ENCODE data around the gene GET3.

Gene GET3

DNA sequence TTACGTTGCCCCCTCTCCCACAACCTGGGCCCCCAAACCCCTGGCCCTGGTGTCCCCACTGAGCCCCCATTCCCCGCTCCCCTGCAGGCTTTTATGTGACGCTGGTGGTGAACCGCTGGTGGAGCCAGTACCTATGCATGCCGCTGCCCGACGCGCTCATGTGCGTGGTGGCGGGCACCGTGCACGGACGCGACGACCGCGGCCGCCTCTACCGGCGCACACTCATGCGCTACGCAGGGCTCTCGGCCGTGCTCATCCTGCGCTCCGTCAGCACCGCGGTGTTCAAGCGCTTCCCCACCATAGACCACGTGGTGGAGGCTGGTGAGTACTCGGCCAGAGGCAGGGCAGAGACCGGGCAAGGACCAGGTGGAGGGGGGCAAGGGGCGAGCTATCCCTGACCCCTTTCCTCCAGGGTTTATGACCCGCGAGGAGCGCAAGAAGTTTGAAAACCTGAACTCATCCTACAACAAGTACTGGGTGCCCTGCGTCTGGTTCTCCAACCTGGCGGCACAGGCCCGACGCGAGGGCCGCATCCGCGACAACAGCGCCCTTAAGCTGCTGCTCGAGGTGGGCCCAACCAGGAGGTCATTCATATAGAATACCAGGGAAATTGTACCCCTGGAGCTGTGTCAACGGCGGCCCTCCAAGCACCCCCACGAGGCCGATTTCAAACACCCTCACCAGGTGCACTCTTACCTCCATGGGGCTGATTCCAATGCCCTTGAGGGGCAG is 17.3 kb downstream of the GET3 start:
- no peak for DNase-seq

DNA sequence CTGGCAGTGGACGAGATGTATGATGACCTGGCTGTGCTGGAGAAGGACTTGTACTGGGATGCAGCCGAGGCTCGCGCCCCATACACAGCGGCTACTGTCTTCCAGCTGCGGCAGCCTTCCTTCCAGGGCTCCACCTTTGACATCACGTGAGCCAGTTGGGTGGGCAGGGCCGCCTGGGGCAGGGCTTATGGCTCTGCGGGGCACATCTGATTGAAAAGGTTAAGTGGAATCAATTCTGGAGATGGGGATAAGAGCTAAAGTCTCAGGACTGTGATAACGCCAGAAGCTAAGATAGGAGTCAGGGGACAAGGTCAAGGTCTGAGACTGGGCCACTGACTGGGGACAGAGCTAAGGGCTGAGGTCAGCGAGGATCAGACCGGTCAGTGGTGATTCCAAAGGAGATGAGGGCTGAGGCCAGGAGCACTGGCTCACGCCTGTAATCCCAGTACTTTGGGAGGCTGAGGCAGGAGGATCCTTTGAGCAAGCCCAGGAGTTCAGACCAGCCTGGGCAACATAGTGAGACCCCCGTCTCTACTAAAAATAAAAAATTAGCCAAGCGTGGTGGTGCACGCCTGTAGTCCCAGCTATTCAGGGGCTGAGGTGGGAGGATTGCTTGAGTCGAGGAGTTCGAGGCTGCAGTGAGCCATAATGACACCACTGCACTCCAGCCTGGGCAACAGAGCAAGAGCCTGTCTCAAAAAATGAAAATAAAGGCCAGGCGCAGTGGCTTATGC is 19.0 kb downstream of the GET3 start:
- no peak for DNase-seq

DNA sequence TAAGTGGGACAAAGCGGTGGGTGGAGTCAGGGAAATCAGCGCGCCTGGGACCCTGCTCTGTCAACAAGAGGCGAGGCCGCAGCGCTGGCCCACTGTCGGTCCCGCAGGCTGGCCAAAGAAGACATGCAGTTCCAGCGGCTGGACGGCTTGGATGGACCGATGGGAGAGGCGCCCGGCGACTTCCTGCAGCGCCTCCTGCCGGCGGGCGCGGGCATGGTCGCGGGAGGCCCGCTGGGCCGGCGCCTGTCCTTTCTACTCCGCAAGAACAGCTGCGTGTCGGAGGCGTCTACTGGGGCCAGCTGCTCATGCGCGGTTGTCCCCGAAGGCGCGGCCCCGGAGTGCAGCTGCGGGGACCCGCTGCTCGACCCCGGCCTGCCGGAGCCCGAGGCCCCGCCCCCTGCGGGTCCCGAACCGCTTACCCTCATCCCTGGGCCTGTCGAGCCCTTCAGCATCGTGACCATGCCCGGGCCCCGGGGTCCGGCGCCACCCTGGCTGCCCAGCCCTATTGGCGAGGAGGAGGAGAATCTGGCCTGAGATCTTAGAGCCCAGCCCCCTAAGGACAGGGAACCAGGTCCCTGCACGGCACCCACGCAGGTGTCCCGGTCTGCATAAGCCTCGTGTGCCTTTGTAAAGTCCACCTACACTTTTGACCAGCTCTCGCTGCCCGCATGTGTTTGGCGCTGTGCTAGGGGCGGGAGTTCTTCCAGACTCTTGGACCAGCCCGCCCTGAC is 20.4 kb downstream of the GET3 start:
- peak; percentile 67 for DNase-seq

DNA sequence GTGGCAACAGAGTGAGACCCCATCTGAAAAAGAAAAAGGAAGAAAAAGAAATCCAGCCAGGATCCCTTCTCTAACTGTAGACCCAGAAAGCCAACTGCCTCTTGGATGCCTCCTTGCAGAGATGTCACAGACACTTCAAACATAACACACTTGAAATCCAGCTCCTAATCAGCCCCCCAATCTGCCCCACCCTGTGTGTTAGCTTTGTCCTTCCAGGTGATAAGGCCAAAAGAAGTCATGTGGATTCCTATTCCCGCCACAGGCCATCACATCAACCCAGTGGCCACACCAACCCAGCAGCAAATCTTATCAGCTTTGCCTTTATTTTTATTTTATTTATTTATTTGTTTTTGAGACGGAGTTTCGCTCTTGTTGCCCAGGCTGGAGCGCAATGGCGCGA is 22.4 kb downstream of the GET3 start:
- no peak for DNase-seq

DNA sequence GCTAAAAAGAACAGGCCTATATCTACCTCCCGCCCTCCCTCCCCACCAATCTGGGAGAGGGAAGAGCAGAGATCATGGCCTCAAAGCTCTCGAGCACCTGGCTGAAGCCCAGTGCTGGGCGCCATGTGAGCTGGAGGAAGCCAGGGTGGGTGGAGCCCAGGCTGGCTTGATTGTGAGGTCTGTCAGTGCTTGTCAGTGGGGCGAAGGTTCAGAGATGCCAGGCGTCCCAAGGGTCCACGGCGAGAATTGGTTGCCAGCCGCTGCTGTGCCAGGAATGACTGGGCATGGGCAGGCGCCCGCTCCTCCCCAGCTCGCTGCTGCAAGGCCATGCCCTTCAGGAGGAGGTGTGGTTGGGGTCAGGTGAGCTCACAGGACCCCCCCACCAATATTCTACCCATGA is 25.8 kb downstream of the GET3 start:
- DNase-seq, result no peak

DNA sequence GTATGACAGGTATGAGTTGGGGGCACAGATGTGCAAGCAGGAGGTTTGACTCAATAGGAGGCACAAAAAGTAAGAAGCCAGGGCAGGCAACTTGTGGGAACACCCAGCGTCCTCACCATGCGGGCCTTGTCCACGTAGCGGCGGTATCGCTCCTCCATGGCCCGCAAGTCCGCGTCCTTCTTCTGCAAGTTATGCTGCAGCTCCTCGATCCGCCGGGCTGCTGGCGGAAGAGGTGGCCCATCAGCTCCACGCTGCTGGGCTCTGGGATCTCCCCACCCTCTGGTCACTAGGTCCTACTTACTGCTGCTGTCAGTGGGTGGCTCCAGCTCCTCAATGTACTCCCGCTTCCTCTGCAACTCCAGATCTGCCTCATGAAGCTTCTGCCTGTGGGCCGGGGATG is 27.4 kb downstream of the GET3 start:
- no peak for DNase-seq

DNA sequence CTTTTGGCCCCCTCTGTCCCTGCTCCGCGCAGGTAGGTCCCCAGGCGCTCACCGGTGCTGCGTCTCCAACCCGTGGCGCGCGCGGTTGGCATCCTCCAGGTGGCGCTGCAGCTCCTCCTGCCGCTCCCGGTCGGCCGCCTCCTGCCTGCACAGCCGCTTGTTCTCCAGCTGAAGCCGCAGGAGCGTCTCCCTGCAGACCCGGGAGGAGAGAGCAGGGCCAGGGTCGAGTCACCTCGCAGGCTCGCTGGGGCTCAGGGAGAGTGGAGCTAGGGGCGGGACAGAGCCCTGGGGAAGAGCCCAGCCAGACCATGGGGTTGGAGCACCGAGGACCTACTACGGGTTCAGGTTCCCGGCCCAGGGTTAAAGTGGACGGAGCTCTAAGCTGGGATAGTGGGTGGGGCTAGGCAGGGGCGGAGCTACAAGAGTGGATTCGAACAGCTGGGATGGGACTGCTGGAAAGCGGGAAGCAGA is 28.8 kb downstream of the GET3 start:
- DNase-seq, result no peak

DNA sequence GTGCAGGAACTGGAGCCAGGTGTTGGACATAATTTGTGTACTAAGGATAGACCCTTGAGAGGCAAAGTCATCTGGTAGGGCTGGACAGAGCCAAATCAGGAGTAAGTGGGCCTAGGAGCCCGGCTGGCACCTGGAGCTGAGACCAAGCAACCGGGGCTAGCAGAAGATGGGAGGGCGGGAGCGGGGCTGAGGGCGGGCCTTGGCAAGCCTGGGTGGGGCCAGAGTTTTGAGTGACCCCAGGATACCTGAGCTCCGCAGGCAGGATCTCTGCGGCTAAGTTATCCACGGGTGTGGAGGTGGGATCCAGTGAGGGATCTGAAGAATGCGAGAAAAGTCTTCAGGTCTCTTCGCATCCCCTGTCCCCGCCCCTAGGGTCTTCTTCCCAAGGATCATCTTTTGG is 29.9 kb downstream of the GET3 start:
- DNase-seq, result no peak

DNA sequence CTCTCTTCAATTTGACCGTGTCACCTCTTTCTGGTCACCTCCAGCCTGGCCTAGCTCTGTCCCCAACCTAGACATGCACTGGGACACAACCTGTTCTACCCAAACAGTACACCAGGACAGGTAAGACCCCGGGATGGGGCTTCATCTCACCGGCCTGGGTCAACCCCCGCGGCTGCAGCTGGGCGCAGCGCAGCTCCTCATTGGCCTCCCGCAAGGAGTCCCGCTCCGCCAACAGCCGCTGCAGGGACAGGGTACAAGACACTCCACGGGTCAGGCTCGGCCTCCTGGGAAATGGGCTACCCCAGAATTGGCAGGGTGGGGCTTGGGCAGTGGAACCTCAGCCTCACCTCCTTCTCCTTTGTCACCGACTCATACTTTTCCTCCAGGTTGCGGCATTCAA is 30.4 kb downstream of the GET3 start:
- no peak for DNase-seq

DNA sequence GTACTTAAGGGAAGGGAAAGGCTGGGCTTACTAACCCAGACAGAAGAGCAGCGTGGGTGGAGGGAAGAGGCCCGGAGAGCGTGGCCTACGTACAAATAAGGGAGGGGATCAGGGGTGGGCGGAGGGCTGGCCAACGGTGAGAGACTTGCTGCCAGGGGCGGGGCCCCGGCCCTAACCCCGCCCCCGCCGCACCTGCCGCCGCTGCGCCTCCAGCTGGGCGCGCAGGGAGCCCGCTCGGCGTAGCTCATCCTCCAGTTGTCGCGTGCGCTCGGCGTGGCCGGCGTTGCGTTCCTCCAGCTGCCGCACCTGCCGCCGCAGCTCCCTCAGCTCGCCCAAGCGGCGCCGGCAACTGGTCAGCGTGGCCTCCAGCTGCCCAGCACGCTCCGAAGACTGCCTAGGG is 32.4 kb downstream of the GET3 start:
- peak; percentile 66 for DNase-seq

DNA sequence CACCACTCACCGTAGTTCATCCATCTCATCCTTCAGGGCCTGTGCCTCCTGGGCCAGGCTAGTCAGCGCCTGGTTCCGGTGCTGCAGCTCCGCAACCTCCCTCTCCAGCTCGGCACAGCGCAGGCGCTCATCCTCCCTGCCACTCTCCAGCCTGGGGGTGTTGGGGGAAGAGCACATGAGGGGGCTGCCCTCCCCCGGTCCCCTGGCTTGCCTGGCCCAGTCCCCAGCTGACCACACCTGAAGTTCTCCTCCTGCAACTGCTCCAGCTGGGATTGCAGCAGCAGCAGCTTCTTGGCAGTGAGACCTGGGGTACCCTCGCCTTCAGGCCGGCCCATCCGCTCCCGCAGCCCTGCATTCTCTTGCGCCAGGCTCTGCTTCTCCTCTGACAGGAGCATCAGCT is 33.6 kb downstream of the GET3 start:
- no peak for DNase-seq

DNA sequence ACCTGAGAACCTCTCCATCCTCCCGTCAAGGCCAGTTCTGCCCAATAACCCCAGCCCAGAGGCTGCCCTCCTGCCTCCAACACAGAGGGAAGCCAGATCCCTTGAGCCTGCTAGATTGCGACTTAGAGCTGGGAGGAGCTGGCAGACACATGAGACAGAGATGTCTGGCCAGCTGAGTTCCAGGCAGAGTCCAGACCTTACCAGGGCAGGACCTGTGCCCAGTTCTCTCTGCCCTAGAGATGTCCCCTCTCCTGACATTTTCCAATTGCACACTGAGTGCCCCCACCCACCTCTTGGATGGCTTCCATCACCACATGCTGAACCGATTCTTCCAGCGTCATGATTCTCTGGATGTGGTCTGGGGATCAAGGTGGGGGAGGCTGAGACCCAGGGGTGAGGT is 35.0 kb downstream of the GET3 start:
- DNase-seq, result no peak

DNA sequence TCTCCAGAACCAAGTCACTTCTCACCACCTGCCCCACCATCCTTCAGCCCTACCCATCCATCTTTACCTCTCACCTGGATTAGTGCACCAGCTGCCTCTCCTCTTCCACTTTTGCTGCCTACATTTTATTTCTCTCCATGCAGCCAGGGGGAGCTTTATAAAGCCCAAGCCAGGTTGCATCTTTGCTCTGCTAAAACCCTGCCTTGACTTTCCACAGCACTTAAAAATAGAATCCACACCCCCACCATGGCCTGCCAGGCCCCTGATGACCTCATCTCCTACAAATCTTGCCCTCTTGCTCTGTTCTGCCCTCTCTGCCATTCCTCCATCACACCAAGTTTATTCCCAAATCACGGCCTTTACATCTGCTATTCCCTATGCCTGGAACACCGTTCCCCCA is 36.3 kb downstream of the GET3 start:
- DNase-seq, result no peak

DNA sequence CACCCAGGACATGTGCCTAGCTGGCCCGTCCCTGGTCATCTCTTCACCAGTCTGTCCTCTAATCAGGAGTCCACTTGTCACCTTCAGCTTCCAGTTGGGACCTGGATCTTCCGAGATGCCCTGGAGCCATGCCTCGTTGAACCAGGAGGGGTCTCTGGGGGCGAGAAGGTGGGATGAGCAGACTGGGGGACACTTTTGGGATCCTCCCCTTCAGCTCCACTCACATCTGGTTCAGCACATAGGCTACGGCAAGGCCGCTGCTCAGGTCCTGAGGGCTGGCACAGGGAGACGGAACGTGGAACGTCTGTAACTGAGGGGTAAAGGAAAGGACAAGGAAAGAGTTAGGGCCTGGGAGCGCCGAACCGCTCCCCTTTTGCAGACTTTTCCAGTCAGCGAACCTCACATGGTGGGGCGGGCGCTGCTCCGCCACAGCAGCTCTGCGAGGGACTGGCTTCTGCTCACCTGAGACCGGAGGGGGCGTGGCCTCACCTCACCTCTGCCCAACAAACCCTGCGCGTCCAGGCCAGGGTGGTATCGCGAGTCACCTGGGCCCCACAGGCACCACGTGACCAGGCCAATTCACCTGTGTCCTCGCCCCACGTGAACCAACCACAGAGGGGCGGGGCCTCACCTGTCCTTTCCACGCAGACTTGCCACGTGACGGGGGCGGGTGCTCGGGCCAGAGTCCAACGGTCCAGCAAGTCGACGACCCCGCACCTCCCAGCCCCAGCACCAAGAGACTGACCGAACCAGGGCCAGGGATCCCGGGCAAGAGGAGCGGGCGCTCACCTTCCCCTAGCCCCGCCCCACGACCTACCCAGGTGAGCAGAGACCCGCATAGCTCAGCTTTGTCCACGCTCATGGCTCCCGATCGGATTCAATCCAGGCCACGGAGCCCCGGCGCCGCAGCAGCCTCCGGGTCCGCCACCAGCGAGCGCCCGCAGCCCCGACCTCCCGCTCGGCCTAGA is 37.6 kb downstream of the GET3 start, which contains the start of gene HOOK2:
HOOK2 (minus strand) TSS at position 965 of the 968 bp plus-strand sequence; CDS start at position 862, 103 bp downstream.
- DNase-seq, result peak; percentile 80

DNA sequence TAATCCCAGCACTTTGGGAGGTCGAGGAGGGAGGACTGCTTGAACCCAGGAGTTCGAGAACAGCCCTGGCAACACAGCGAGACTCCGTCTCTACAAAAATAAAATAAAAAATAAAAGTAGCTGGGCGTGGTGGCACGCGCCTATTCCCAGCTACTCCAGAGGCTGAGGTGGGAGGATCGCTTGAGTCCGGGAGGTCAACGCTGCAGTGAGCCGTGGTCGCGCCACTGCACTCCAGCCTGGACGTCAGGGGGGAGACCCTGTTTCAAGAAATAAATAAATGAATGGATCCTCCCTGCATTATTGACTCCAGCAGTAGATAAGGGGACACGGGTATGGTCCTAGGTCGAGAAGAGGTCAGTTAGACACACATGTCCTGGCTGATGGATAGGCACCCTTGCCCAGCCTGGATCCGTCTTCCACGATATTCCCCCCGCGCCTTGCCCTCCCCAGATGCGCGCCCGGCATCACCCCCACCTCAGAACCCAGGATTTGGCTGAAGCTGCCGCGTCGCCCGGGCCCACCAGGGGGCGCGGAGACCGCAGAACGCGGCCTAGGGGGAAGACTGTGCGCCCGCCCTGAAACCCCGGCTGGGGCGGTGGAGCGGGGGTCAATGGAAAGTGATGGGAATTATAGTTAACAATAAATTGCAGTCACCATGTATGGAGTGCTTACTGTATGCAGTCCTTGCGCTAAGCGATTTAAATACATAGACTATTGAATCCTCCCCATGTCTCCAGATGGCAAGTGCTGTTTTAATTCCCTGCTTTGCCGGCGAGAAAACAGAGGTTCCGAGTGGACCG is 40.1 kb downstream of the GET3 start:
- peak; percentile 65 for DNase-seq

DNA sequence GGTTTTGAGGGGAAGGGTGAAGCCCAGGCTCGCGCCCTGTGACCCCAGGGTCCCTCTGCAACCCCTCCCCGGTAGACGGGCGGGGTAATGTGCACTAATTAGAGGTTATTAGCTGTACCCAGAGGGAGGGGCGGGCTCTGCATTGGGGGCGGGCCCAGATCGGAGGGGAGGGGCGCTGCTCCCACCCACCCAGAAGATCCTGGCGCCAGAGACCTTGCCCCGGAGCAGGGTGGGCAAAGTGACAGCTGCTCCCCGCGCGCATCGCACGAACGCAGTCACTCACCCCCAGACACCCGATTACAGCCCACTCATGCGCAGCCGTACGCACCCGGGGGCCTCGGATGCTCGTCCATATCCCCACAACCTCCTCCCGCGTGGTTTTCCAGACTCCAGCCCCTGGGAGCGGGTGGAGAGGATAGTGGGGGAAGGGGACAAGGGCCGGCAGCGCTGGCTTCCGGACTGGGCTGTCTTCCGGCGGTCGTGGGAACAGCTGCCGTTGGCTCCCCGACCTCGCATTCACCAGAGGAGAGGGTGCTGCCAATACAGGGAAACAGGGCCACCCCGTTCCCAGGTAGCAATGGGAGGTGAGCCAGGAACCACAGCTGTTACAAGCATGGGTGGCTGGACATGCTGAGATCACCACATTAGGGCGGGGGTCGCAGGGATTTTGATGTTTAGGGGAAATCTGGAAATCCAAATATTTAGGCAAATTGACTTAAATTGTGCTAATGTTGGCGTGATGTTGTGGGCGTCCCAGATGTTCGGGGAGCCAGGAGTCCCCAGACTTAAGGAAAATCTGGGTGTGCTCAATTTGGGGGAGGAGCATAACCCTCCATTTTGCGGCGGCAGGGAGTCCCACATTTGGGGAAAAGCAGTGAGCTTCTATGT is 41.0 kb downstream of the GET3 start:
- peak; percentile 31 for DNase-seq

DNA sequence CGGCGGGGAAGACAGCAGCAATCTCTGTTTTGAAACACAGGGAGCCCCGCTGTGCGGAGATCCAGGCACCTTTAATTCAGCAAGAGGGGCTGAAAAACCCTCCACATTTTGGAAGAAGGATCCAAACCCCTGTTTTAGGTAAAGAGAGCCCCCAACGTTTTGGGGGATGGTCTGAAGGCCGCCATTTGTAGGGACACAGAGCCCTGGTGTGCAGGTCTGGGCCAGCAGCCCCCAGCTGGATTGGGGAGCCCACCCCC is 41.5 kb downstream of the GET3 start:
- no peak for DNase-seq

DNA sequence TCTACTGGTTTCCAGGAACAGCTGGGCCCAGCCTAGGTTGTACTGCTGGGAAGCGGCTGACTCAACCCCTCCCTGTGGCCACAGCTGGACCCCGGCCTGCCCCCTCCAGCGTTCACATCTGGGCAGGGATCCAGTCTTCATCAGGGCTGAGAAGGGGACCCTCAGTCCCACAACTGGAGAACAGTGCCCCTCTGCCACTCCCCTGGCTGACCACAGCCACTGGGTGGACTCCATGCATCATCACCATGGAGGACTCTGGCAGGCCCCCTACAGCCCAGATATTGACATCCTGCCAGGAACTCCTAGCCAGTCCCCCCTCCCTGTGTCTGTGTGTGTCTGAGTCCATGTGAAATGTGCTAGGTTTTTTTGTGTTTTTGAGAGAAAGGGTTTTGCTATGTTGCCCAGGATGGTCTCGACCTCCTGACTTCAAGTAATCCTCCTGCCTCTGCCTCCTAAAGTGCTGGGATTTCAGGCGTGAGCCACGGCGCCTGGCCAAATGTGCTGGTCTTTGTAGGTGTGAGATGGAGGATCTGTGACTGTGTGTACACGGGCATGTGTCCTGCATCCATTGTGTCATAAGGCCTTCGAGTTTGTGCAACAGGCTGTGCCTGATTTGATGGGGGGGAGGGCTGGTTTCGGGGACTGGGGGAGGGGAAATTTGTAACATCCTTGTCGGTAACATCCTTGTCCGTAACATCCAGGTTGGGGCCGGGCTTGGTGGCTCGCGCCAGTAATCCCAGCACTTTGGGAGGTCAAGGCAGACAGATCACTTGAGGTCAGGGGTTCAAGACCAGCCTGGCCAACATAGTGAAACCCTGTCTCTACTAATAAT is 42.1 kb downstream of the GET3 start:
- DNase-seq, result no peak

DNA sequence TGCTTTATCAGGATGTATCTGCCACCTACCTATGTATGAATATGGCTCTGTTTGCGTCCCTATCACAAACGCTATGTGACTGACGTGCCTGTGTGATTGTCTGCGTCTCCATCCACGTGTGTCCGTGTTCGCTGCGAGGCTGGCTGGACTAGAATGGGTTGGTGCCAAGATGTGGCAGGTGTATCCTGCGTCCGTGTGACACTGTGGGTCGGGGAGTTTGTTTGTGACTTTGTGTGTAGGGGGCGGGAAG is 44.8 kb downstream of the GET3 start:
- no peak for DNase-seq

Measured in NCI-H1436 (cell line).